Uterus (tissue), 4 donors: Measurements from ENCODE around the gene DPYSL5. TPM values are rescaled to one million over a fixed set of nuclear protein-coding genes. Genes with fewer than 3 reads are reported as not detected.

Experiments used
- DNase-seq, 2 donors: peaks; one replicate each; pipeline ENCODE4 v3.0.0-alpha.2; 2019 to 2020
- H3K27ac ChIP-seq, 2 donors: fragments of 200-600 bp; sonication (generic); 1 replicate in 1 of 2; 2 replicates in 1 of 2; pipeline ENCODE4 v1.5.1; 2016 to 2018
- H3K27me3 ChIP-seq, 2 donors: fragments of 200-600 bp; sonication (generic); one replicate each; pipeline ENCODE4 v1.5.1; 2018 to 2019; ENCODE audit warnings: control low read depth in 1 of 2
- H3K36me3 ChIP-seq, 2 donors: fragments of 200-600 bp; sonication (generic); one replicate each; pipeline ENCODE4 v1.5.1; 2019; ENCODE audit warnings: control low read depth in 1 of 2
- H3K4me1 ChIP-seq, 2 donors: fragments of 200-600 bp; sonication (generic); one replicate each; pipeline ENCODE4 v1.5.1; 2018 to 2019; ENCODE audit warnings: control low read depth in 1 of 2
- H3K4me3 ChIP-seq, 2 donors: fragments of 200-600 bp; sonication (generic); 1 replicate in 1 of 2; 2 replicates in 1 of 2; pipeline ENCODE4 v1.5.1; 2018 to 2019; ENCODE audit warnings: mild to moderate bottlenecking in 1 of 2
- H3K9me3 ChIP-seq, 2 donors: fragments of 200-600 bp; sonication (generic); one replicate each; pipeline ENCODE4 v1.5.1; 2019; ENCODE audit warnings: control low read depth in 1 of 2
- CTCF ChIP-seq, 4 experiments: fragments of 200-600 bp in 2 of 4; fragments of 450-650 bp in 2 of 4; sonication (generic) in 2 of 4; IDR thresholded peaks; one replicate each; pipeline ENCODE4 v1.5.1; 2016 to 2019; ENCODE audit warnings: antibody characterized with exemption in 4 of 4, mild to moderate bottlenecking in 2 of 4, moderate library complexity in 1 of 4
- POLR2A ChIP-seq, 2 donors: fragments of 450-650 bp; IDR thresholded peaks; one replicate each; pipeline ENCODE4 v1.6.1; 2016; ENCODE audit warnings: antibody characterized with exemption in 2 of 2, mild to moderate bottlenecking in 1 of 2, moderate library complexity in 1 of 2
- intact Hi-C: fragments of 100-400 bp; cut with DNase I; formaldehyde crosslinking; loops from one replicate; pipeline ENCODE4 v1.15.1; 2023; ENCODE audit warnings: low total_unique reads
- total RNA-seq, 4 donors: library from RNA; depleted of rRNA in 3 of 4; stranded (reverse); fragments of >200 nt in 3 of 4; gene quantifications; one replicate each; pipeline versions ENCODE4 v1.1.0 to v1.2.4, GENCODE V29; 2014 to 2023
- donor health status: DM: yes; HTN: yes; CAD: no.

Gene DPYSL5
- total RNA-seq, 4 donors from 2014 or later: 1.8 TPM; not detected in 3

DNA sequence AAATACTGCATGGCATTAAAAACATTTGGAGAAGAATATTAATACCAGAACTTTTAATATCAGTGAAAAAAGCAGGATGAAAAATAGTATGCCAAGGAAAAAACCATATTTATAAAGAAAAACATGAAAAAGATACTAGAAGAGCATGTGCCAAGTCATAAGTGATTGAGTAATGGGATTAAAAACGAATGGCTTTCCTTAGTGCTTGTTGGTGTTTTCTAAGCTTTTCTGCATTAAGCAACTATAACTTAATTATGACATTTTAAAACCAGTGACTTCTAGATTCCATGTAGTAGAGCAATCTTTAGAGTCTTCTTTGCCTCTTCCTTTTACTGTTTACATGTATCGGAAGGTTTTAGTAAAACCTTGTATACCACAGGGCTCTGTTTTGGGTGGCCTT lies 129.1 kb downstream of the DPYSL5 start:
- H3K36me3 ChIP-seq: no peaks in the 10 kb centered on the region
- H3K27ac ChIP-seq: peak overlapping the region in 1 of 2 donors; percentile 8
- no peak for DNase-seq
- no peaks in the 10 kb centered on the region for H3K9me3 ChIP-seq
- peaks cover 0 to 6% of the 10 kb centered on the region in 2 donors for H3K4me1 ChIP-seq
- intact Hi-C loops: no loop called here
- H3K4me3 ChIP-seq: no peak overlapping the region
- no peaks in the 10 kb centered on the region for H3K27me3 ChIP-seq
- no peak for TF ChIP-seq POLR2A (IDR thresholded peaks at IDR 0.05)
- no peak for TF ChIP-seq CTCF (IDR thresholded peaks at IDR 0.05)

DNA sequence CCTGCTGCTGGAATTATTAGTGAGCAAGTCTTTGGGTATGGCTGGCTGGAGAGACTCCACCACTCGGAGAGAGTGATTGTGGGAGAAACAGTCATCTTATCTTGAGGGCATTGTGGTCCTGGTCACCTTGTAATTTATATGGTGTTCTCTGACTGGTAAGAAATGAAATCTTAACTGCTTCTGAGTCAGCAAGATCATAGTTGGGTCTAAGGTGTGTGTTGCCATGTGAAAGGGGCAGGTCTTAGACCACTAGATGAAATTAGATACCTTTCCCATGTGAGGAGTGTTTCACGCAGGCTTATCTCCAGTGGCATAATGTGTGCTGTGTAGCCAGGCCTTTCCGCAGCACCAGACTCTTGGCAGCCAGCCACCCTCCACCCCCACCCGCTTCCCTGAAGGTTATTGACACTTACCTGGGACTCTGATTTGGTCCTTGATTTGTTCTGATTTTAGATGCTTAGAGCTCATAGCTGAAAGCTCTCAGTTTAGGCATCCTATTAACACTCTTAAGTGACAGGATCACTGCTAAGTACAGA lies 130.2 kb downstream of the DPYSL5 start:
- H3K27ac ChIP-seq: peak overlapping the region in 1 of 2 donors; percentile 8
- no peaks in the 10 kb centered on the region for H3K36me3 ChIP-seq
- peaks cover 0 to 6% of the 10 kb centered on the region in 2 donors for H3K4me1 ChIP-seq
- no peak overlapping the region for H3K4me3 ChIP-seq
- intact Hi-C loops: no loop called here
- no peak for TF ChIP-seq CTCF (IDR thresholded peaks at IDR 0.05)
- TF ChIP-seq POLR2A (IDR thresholded peaks at IDR 0.05): no peak
- H3K27me3 ChIP-seq: no peaks in the 10 kb centered on the region
- H3K9me3 ChIP-seq: no peaks in the 10 kb centered on the region
- DNase-seq: no peak

DNA sequence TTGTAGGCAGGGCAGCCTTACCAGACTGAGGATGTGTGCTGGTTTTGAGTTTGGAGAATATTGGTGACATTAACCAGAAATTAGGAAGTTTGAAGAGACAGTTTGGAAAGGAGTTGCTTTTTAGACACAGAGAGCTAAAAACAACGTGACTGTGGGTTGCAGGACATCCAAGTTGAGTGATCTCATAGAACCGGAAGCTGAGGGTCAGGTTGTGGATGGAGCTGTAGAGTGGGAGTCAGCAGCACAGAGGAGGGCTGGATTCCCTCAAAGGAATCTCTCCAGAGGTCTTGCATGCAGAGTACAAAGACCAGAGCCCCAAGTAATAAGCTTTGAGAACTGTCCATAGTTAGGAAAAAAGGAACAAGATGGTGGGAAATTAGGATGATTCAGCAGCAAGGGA lies 131.8 kb downstream of the DPYSL5 start:
- Histone ChIP-seq H3K4me1 (peaks cover 0 to 6% of the 10 kb centered on the region in 2 donors), H3K4me3 (no peak overlapping the region), H3K9me3 (no peaks in the 10 kb centered on the region), H3K27ac (peak overlapping the region; percentile 48 to 69), H3K27me3 (no peaks in the 10 kb centered on the region), H3K36me3 (no peaks in the 10 kb centered on the region)
- intact Hi-C loops: no loop called here
- DNase-seq: peak; percentile 45 to 60
- no peak for TF ChIP-seq POLR2A (IDR thresholded peaks at IDR 0.05)
- no peak for TF ChIP-seq CTCF (IDR thresholded peaks at IDR 0.05)

DNA sequence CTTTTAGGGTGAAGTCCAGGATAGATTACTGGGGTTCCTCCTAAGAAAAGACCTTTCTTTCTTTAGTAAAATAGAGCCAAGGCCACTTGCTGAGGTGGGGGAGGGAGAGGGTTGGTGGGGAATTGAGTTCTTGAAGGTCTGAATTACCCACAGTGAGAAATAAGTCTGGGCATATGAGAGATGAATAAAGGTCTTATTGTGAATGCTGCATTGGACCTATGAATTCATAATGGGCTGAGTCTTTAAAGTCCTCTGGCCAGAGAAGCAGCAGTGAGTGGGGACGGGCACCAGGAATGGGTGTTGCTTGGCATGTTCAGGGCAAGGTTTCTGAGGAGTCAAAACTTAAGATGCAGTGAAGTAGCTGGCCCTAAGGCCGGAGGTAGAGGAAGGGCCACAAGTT lies 133.0 kb downstream of the DPYSL5 start:
- Histone ChIP-seq H3K4me3 (no peak overlapping the region), H3K27me3 (no peaks in the 10 kb centered on the region), H3K4me1 (peaks cover 0 to 6% of the 10 kb centered on the region in 2 donors), H3K9me3 (no peaks in the 10 kb centered on the region), H3K36me3 (no peaks in the 10 kb centered on the region), H3K27ac (no peak overlapping the region)
- TF ChIP-seq POLR2A (IDR thresholded peaks at IDR 0.05): no peak
- no peak for TF ChIP-seq CTCF (IDR thresholded peaks at IDR 0.05)
- intact Hi-C loops: no loop called here
- DNase-seq: no peak

- Histone ChIP-seq H3K4me3 (no peak overlapping the region), H3K9me3 (no peaks in the 10 kb centered on the region), H3K27me3 (no peaks in the 10 kb centered on the region), H3K4me1 (peaks cover 0 to 6% of the 10 kb centered on the region in 2 donors), H3K27ac (no peak overlapping the region), H3K36me3 (no peaks in the 10 kb centered on the region)
- TF ChIP-seq POLR2A (IDR thresholded peaks at IDR 0.05) (no peak), CTCF (IDR thresholded peaks at IDR 0.05) (peak in 3 of 4 experiments; percentile 18 to 44 (median 32))
- DNase-seq: peak; percentile 50 to 76
- intact Hi-C loops: no loop called here
Measured at GRCh38 chr2:26982102-26982742, 134.3 kb downstream of the DPYSL5 start.
